ENCODE data around the gene OSGEPL1. TPM values are rescaled to one million over a fixed set of nuclear protein-coding genes. Genes with fewer than 3 reads are reported as not detected.

The OSGEPL1 gene
- total and polyA plus RNA-seq, 2 of the 4 experiments (the other 2 are of a cell fraction): 5.0 to 6.8 TPM

- TF ChIP-seq RAD21 (IDR thresholded peaks at IDR 0.05; ENCODE audit: low read length) (peak; percentile 20; the same call in 1 of the 2 replicates), CHD1 (IDR thresholded peaks at IDR 0.05; ENCODE audit: low read depth, low read length) (no peak), CTCF (conservative IDR thresholded peaks at IDR 0.05; ENCODE audit: low read depth, low read length) (0 out of 2 replicates have a peak, but pooled peaks have one; percentile 22)
- Histone ChIP-seq H3K14ac (replicated peaks; ENCODE audit: low read depth, low read length) (no peak overlapping the region), H4K91ac (ENCODE audit: insufficient read depth, low read depth, low read length) (no peak overlapping the region), H2BK120ac (ENCODE audit: low read depth, low read length) (no peak overlapping the region), H2BK15ac (ENCODE audit: low read depth, low read length) (no peak overlapping the region), H3K56ac (ENCODE audit: extremely low read depth, insufficient read depth, low read length) (no peak overlapping the region), H3K4me1 (ENCODE audit: control insufficient read depth, insufficient read depth, low read length) (no peaks in the 10 kb centered on the region), H3K23ac (ENCODE audit: low read depth, low read length) (no peak overlapping the region), H2BK5ac (ENCODE audit: low read depth, low read length, poor library complexity, severe bottlenecking) (no peak overlapping the region), H3K9me1 (ENCODE audit: insufficient read depth, low read length) (no peaks in the 10 kb centered on the region), H3K79me1 (ENCODE audit: low read depth in 1 of 2, low read length in 2 of 2) (peaks cover 0 to 6% of the 10 kb centered on the region in 2 experiments; a peak in 2 of 4 replicates), H3K4me2 (ENCODE audit: low read depth, low read length) (no peak overlapping the region), H3K27ac (ENCODE audit: insufficient read depth, low read length) (no peak overlapping the region), H3K27me3 (ENCODE audit: control insufficient read depth, insufficient read depth, low read length) (no peaks in the 10 kb centered on the region), H4K20me1 (ENCODE audit: insufficient read depth, low read length) (no peaks in the 10 kb centered on the region), H3K9me3 (ENCODE audit: control insufficient read depth, insufficient read depth, low read length) (no peaks in the 10 kb centered on the region), H2BK20ac (ENCODE audit: low read depth, low read length) (no peak overlapping the region), H3K4ac (ENCODE audit: low read depth, low read length) (no peak overlapping the region), H4K5ac (ENCODE audit: low read depth, low read length) (peak overlapping the region; percentile 77; the same call in 1 of the 2 replicates), H2AK9ac (replicated peaks; ENCODE audit: low read depth, low read length, poor library complexity) (no peak overlapping the region), H2AK5ac (ENCODE audit: low read depth, low read length) (no peak overlapping the region), H4K8ac (ENCODE audit: low read depth in 2 of 2, low read length in 2 of 2) (peak overlapping the region; percentile 83 to 97), H3K36me3 (ENCODE audit: control insufficient read depth, insufficient read depth, low read length) (peaks cover 2% of the 10 kb centered on the region; the same call in 1 of the 2 replicates), H2AFZ (replicated peaks; ENCODE audit: low read length, poor library complexity) (no peak overlapping the region), H3K18ac (ENCODE audit: low read depth, low read length) (no peak overlapping the region), H3K4me3 (ENCODE audit: insufficient read depth, low read depth, low read length) (no peak overlapping the region), H3K9ac (ENCODE audit: low read depth, low read length) (no peak overlapping the region)
- DNase-seq (peak; percentile 46), ATAC-seq (ENCODE audit: low read depth) (peak; percentile 8; the same call in 1 of the 2 replicates)
- ChIA-PET POLR2A (ENCODE audit: unreplicated experiment) (no interaction called here), CTCF (interaction anchor here (0.7 to 2.9 kb wide), 3 partner anchors 11 to 630 kb away, joined by 3 to 20 read pairs (median 10); no protein-coding TSS in a partner anchor)
- intact Hi-C loops (cut with micrococcal nuclease) (no loop called here), in situ Hi-C loops (cut with MboI; ENCODE audit: low sequenced_read_pairs) (no loop called here), dilution Hi-C loops (cut with HindIII; ENCODE audit: low sequenced_read_pairs, unreplicated experiment) (no loop called here)
- no TSS peak for BruUV-seq (replicated peaks)
- WGBS, 2 experiments (ENCODE audit: extremely low coverage in 2 of 2, insufficient read length in 1 of 2): no CpG with 5 or more reads among the region's 4 CpGs
Observed at GRCh38 chr2:189763908-189764661, 1.5 kb upstream of the OSGEPL1 start.

All from IMR-90 (cell line).